Superior temporal gyrus (tissue), 1 donor: ENCODE measurements around the gene GRAMD1B.
"Not testable (repeated sequence)": the region's sequence is repeated elsewhere in the genome, so short reads cannot be mapped to it uniquely, and the experiment has no call there.

Source experiments
- DNase-seq: peaks from one replicate; pipeline ENCODE4 v3.0.0-alpha.2; 2016; ENCODE audit errors: extremely low spot score

Gene GRAMD1B

GRCh38 chr11:123509737-123510578 lies 79.9 kb downstream of the GRAMD1B start:
- peak; percentile 78 for DNase-seq

- DNase-seq = no peak
Measured at GRCh38 chr11:123510579-123510905, 80.5 kb downstream of the GRAMD1B start.

GRCh38 chr11:123511037-123511870 lies 81.2 kb downstream of the GRAMD1B start:
- DNase-seq = peak; percentile 93

- not testable (repeated sequence) for DNase-seq
Measured at GRCh38 chr11:123513309-123513708, 83.2 kb downstream of the GRAMD1B start.

- DNase-seq = no peak
Measured at GRCh38 chr11:123516238-123516637, 86.2 kb downstream of the GRAMD1B start.

- DNase-seq = no peak
Measured at GRCh38 chr11:123517559-123518364, 87.7 kb downstream of the GRAMD1B start.

- DNase-seq = peak; percentile 27
Measured at GRCh38 chr11:123518496-123519054, 88.5 kb downstream of the GRAMD1B start.

GRCh38 chr11:123519055-123519796 lies 89.2 kb downstream of the GRAMD1B start:
- DNase-seq = peak; percentile 49

GRCh38 chr11:123519797-123520193 lies 89.7 kb downstream of the GRAMD1B start:
- no peak for DNase-seq

GRCh38 chr11:123520476-123520875 lies 90.4 kb downstream of the GRAMD1B start:
- DNase-seq = not testable (repeated sequence)

- no peak for DNase-seq
Measured at GRCh38 chr11:123521001-123521400, 90.9 kb downstream of the GRAMD1B start.

- no peak for DNase-seq
Measured at GRCh38 chr11:123521930-123522329, 91.9 kb downstream of the GRAMD1B start.

GRCh38 chr11:123523539-123523938 lies 93.5 kb downstream of the GRAMD1B start:
- DNase-seq = no peak

- no peak for DNase-seq
Measured at GRCh38 chr11:123525097-123525496, 95.0 kb downstream of the GRAMD1B start.

GRCh38 chr11:123525511-123525918 lies 95.4 kb downstream of the GRAMD1B start:
- no peak for DNase-seq

- no peak for DNase-seq
Measured at GRCh38 chr11:123526027-123526805, 96.1 kb downstream of the GRAMD1B start.

- DNase-seq = no peak
Measured at GRCh38 chr11:123526918-123527317, 96.8 kb downstream of the GRAMD1B start.

- no peak for DNase-seq
Measured at GRCh38 chr11:123527526-123527925, 97.5 kb downstream of the GRAMD1B start.

GRCh38 chr11:123527947-123528346 lies 97.9 kb downstream of the GRAMD1B start:
- DNase-seq = no peak

GRCh38 chr11:123531325-123531724 lies 101.3 kb downstream of the GRAMD1B start:
- DNase-seq = no peak
